ENCODE measurements around the gene TAX1BP3. TPM values are rescaled to one million over a fixed set of nuclear protein-coding genes. Genes with fewer than 3 reads are reported as not detected.

TAX1BP3 gene
- total and polyA plus RNA-seq, 11 donors, result 122 to 291 (median 177) TPM

- intact Hi-C loops (cut with DNase I), result loop anchor here in 2 of 10 donors (1.0 to 10.0 kb wide), 2 partner anchors 32 to 97 kb away; no protein-coding TSS in a partner anchor
- no peaks in the 10 kb centered on the region for H3K27me3 ChIP-seq
- H3K9me3 ChIP-seq, result no peaks in the 10 kb centered on the region
- H3K4me1 ChIP-seq, result peaks cover 0 to 39% (median 16%) of the 10 kb centered on the region in 12 donors
- TF ChIP-seq POLR2A (IDR thresholded peaks at IDR 0.05) (no peak), CTCF (IDR thresholded peaks at IDR 0.05) (no peak)
- H3K27ac ChIP-seq, result no peak overlapping the region
- peaks cover 0 to 48% (median 28%) of the 10 kb centered on the region in 9 donors for H3K36me3 ChIP-seq
- H3K4me3 ChIP-seq, result no peak overlapping the region
- ATAC-seq (no peak), DNase-seq (no peak)
- 93 to 99% (median 96%) methylated on average over 7 of the region's 7 CpGs for WGBS, 4 donors
Observed at GRCh38 chr17:3632287-3632686, 36.1 kb downstream of the TAX1BP3 start.

GRCh38 chr17:3630781-3631180 is 37.6 kb downstream of the TAX1BP3 start:
- H3K27me3 ChIP-seq, result no peaks in the 10 kb centered on the region
- ATAC-seq, result no peak
- no peak overlapping the region for H3K27ac ChIP-seq
- TF ChIP-seq POLR2A (IDR thresholded peaks at IDR 0.05), result no peak
- TF ChIP-seq CTCF (IDR thresholded peaks at IDR 0.05), result no peak
- no peak overlapping the region for H3K4me3 ChIP-seq
- H3K4me1 ChIP-seq, result peaks cover 0 to 37% (median 15%) of the 10 kb centered on the region in 12 donors
- intact Hi-C loops (cut with DNase I), result loop anchor here in 2 of 10 donors (10.0 kb wide), 1 partner anchor 96 kb away; no protein-coding TSS in a partner anchor
- no peaks in the 10 kb centered on the region for H3K9me3 ChIP-seq
- DNase-seq, result no peak
- WGBS, 4 donors, result 77 to 86% (median 85%) methylated on average over 10 of the region's 10 CpGs
- H3K36me3 ChIP-seq, result peaks cover 0 to 64% (median 40%) of the 10 kb centered on the region in 9 donors

- Histone ChIP-seq H3K4me1 (peaks cover 0 to 16% (median 5%) of the 10 kb centered on the region in 12 donors), H3K27ac (peak overlapping the region in 9 of 12 donors; percentile 2 to 69 (median 40)), H3K4me3 (no peak overlapping the region), H3K36me3 (peaks cover 0 to 89% (median 65%) of the 10 kb centered on the region in 9 donors), H3K27me3 (no peaks in the 10 kb centered on the region), H3K9me3 (no peaks in the 10 kb centered on the region)
- 49 to 67% (median 66%) methylated on average over 11 of the region's 11 CpGs for WGBS, 4 donors
- ATAC-seq (no peak), DNase-seq (peak in 1 of 5 donors; percentile 21)
- no peak for TF ChIP-seq CTCF (IDR thresholded peaks at IDR 0.05)
- TF ChIP-seq POLR2A (IDR thresholded peaks at IDR 0.05), result no peak
- intact Hi-C loops (cut with DNase I), result no loop called here
Observed at GRCh38 chr17:3627769-3628167, 40.6 kb downstream of the TAX1BP3 start.

- Histone ChIP-seq H3K27ac (peak overlapping the region in 9 of 12 donors; percentile 2 to 69 (median 40)), H3K4me3 (no peak overlapping the region), H3K27me3 (no peaks in the 10 kb centered on the region), H3K36me3 (peaks cover 2 to 89% (median 72%) of the 10 kb centered on the region in 9 donors), H3K4me1 (peaks cover 0 to 16% (median 5%) of the 10 kb centered on the region in 12 donors), H3K9me3 (no peaks in the 10 kb centered on the region)
- peak in 2 of 4 donors; percentile 21 to 24 for ATAC-seq
- no peak for TF ChIP-seq CTCF (IDR thresholded peaks at IDR 0.05)
- 54 to 74% (median 67%) methylated on average over 16 of the region's 16 CpGs for WGBS, 4 donors
- no peak for DNase-seq
- intact Hi-C loops (cut with DNase I), result no loop called here
Observed at GRCh38 chr17:3626831-3627768, 41.3 kb downstream of the TAX1BP3 start.

Data from heart left ventricle (tissue), 16 donors.